ENCODE measurements around the gene DHX32. TPM values are rescaled to one million over a fixed set of nuclear protein-coding genes. Genes with fewer than 3 reads are reported as not detected.

Gene DHX32
- total RNA-seq, 4 donors from 2014 or later, result 21.1 to 37.9 (median 21.8) TPM

GRCh38 chr10:125792342-125793300, 88.5 kb downstream of the DHX32 start:
- no peak for TF ChIP-seq CTCF (IDR thresholded peaks at IDR 0.05; ENCODE audit: low read depth)

DNA sequence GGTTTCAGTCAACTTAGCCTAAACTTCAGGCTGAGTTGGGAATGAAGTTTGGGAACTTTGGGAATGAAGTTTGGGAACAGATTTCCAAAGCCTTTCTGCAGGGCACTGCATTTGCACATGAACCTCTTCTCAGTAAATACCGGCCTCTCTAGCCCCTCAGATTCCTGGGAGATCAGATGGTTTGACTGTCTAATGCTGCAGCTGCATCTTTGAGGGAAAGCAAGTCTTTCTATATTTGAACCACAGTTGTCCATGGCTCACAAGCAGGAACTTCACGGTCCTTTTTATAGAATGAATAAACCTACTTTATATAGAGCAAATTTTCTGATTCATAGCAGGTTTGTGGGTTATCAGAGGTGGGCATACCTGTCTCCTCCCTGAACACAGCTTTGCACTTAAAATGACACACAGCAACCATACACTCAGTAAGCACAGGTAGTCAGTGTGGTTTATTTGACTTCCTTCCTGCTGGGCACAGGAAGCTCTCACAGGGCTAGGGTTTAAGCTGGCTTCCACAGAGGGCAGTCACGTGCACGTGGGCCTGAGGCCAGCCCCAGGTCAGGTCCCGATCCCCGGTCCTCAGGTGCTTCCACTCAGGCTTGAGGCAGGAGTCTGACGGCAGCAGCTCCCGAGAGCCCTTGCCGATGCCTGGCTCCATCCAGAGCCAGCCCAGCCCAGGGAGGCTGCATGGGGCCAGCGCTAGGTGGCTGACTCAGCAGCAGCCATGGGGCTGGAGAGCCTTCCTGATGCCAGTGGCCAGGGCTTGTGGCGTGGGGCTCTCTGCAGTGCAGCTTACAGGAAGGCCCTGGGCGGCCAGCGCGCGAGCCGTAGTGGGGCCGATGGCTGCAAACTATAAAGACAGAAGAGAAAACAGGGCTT, 92.7 kb downstream of the DHX32 start:
- no peak for TF ChIP-seq CTCF (IDR thresholded peaks at IDR 0.05; ENCODE audit: low read depth)

Small RNA genes lying within 50 kb of the gene (small RNA-seq; reads per million reads assigned to genes)
- gene MIR4484 (not detected), gene RF00017 (not detected), gene RNU2-42P (not detected)

Other genes with a start within 250 kb of the DHX32 start
- gene TEX36, start 198.1 kb downstream of the DHX32 start, total RNA-seq, result not detected
- 10 to 100 TPM; 19.2 to 30.1 (median 24.9) TPM for gene EDRF1, start 161.6 kb downstream of the DHX32 start, total RNA-seq
- under 1 TPM in 1 of 4 donors, not detected in 3; 0.51 TPM for gene MMP21, start 105.5 kb downstream of the DHX32 start, total RNA-seq
- gene UROS, start 58.0 kb downstream of the DHX32 start, total RNA-seq, result 10 to 100 TPM; 26.2 to 48.8 (median 46.6) TPM
- gene BCCIP, start 57.7 kb downstream of the DHX32 start, total RNA-seq, result 10 to 100 TPM; 33.7 to 82.5 (median 45.9) TPM
- 1 to 10 TPM in 3 of 4 donors, under 1 TPM in 1; 0.44 to 4.6 (median 2.2) TPM for gene FANK1, start 15.3 kb upstream of the DHX32 start, total RNA-seq